Limb (tissue), 2 donors: ENCODE results near the gene NR4A1.
A peak's percentile ranks its signal among the peaks of the same experiment; 100 is the strongest.

ENCODE experiments used
- DNase-seq, 2 donors: peaks; one replicate each; pipeline ENCODE4 v3.0.0-alpha.2; 2016; ENCODE audit errors: extremely low spot score in 2 of 2

The NR4A1 gene

DNA sequence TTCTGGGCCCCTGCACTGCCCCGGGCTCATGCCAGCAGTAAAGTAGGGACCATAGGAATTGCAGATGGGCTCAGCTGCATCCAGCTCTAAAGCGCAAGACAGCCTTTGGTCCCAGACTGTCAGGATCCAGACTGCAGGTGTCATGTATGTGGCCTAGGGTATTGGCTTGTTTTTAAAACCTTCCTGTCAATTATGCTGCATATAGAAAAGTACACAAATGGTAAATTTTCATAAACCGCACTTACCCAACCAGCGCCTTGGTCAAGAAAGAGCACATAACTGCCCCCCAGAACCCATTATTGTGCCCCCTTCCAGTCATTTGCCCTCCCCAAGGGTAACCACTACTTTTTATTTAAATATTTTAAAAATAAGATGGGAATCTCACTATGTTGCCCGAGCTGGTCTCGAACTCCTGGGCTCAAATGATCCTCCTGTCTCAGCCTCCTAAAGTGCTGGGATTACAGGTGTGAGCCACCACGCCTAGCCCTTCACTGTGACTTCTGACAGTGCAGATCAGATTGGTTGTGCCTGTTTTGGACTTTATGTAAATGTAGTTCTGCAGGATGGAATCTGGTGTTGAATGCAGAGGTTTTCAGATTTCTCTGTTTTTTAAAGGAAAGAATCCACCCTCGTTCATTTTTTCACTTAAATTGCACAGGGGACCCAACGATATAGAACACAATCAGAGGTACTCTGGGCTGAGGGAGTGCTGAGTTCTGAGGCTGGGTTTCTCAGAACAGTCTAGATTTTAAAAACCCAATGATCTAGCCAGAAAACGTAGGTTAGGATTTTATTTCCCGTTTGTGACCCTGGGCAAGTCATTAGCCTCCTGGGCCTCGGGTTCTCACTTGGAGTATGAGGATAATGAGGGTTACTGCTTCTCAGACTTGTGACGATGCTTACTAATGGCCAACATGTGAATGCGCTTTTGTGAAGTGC is 6.7 kb downstream of the NR4A1 start:
- DNase-seq, result no peak

DNA sequence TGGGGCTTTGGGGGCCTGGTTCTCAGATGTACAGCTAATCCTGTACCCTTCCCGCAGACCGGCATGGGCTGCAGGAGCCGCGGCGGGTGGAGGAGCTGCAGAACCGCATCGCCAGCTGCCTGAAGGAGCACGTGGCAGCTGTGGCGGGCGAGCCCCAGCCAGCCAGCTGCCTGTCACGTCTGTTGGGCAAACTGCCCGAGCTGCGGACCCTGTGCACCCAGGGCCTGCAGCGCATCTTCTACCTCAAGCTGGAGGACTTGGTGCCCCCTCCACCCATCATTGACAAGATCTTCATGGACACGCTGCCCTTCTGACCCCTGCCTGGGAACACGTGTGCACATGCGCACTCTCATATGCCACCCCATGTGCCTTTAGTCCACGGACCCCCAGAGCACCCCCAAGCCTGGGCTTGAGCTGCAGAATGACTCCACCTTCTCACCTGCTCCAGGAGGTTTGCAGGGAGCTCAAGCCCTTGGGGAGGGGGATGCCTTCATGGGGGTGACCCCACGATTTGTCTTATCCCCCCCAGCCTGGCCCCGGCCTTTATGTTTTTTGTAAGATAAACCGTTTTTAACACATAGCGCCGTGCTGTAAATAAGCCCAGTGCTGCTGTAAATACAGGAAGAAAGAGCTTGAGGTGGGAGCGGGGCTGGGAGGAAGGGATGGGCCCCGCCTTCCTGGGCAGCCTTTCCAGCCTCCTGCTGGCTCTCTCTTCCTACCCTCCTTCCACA is 7.6 kb downstream of the NR4A1 start:
- peak in 1 of 2 donors; percentile 68 for DNase-seq

DNA sequence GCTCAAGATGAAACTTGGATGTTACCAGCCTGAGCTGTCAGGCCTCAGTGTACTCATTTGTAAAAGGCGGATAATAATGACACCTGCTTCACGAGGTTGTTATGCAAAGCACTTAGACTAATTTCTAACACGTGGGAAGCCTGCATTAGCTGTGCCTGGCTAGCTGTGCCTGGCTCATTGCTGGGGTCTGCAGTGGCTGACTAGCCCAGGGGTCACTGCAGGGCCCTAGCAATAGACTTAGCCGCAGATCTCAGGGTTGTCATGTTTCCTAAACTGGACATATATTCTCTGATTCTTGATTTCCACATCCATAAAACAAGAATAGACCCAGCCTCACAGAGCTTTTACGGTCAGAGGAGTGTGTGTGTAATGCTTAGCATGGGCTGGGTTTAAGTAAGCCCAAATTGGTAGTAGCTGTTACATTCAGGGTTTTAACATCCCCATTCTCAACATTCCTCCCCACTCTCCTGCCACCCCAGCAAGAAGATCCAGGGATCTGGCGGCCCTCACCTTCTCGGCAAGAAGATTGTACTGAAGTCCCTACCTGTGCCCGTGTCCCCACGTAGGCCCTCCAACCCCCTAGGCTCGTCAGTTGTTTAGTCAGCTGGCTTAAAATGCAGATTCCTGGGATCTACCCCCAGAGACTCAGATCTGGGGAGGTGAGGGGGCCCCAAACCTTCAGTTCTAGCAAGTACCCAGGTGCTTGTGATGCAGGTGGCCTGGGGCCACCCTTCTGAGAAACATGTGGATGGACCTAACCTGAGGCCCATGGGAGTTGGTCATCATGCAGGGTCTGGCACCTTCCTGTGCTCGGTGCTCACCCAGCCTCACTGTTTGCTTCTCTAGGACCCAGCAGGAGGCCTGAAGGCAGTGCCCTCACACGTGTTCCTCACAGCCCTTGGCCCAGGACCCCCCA is 8.6 kb downstream of the NR4A1 start:
- peak in 1 of 2 donors; percentile 68 for DNase-seq

DNA sequence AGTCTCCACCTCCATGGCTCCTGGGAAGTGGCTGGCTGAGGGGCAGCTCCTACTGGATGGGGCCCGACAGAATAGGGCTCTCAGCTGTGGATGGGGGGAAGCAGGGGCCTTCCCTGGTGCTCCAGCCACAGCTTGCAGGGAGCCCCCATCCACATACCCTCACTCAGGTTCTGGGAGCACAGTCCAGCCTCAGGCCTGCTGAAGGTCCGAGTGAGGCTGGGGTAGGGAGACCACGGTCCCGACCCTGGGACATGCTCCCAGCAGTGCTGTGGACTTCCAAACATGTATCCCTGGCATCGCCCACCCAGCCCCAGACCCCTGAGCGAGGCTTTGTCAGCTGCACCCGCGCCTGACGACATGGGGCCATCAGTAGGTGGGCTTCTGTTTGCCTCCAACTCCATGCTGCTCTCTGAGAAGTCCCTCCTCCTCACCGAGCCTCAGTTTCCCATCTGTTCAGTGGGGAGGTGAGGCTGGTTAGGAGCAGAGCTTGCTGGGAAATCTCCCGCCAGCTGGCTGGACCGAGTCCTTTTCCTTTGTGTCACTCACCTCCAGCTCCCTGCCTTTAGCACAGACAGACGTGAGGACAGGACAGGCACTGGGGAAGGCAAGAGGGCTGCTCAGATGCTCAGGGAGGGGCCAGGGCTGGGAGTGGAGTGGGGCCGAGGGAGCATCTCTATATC is 9.4 kb downstream of the NR4A1 start:
- DNase-seq, result no peak

DNA sequence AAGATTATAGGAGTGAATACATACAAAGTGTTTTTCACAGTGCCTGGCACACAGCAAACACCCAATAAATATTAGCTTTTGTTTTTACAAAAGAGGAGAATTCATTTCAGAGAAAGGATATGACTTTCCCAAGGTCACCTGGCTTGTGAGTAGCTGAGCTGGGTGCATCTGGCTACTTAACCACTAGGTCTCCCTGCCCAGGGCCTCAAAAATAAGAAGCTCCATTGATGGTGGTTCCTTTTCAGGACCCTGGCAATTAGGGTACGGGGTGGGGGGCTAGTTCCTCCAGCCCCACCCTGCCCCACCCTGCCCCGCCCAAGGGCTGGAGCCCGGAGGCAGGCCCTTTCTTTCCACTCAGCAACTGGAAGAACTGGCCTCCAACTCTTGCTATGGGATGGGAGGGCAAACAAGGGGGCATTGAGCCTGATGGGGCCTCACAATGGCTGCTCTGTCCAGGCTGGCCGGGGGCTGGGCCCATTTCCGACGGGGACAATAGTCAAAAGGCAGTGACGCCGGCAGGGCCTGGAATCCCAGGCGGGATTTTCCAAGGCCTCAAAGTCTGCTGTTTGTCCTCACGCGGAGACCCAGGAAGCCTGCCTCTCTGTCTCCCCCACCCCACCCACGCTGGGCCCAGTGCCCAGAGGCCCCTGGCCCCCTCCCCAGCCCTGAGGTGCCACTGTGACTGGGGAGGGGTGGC is 10.4 kb downstream of the NR4A1 start:
- DNase-seq, result no peak

DNA sequence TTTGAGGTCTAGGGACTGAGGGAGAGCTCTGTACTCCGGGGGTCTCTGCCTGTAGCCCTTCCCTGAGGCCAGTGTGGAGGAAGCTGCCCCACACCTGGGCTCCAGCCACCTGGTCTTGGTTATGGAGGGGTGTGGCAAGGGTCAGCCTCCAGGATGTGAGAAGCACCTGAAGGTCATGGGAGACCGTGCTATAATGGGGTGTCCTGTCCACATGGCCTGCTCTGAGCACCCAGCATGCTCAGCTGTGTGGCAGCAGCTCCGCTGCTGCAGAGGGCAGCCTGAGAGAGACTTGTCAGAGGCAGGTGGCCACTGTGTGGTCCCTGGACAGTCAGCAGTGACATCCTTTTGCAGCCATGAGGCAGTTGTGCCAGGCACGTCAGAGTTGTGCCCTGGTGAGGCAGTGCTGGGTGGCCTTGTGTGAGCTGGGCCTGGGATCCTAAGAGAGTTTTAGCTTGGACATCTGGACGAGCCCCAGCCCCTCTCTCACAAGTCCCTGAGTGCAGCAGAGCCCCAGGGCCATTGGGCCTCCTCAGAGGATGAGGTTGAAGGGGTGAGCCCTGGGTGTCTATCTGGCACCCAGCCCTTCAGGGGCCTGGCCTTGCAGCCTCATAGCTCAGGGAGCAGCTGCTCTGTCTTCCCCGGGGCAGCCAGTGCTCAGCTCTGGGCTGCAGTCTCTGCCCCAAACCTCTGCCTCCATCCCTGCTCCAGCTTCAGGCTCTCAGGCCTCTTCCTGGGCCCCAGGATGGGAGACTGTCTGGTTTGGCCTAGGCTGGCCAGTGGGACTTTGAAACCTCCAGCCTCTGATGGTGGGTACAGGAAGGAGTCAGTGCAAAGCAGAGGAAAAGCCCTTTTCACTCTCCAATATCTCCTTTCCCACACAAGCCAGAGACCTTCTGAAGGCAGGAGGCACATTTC is 11.2 kb downstream of the NR4A1 start:
- DNase-seq, result no peak

DNA sequence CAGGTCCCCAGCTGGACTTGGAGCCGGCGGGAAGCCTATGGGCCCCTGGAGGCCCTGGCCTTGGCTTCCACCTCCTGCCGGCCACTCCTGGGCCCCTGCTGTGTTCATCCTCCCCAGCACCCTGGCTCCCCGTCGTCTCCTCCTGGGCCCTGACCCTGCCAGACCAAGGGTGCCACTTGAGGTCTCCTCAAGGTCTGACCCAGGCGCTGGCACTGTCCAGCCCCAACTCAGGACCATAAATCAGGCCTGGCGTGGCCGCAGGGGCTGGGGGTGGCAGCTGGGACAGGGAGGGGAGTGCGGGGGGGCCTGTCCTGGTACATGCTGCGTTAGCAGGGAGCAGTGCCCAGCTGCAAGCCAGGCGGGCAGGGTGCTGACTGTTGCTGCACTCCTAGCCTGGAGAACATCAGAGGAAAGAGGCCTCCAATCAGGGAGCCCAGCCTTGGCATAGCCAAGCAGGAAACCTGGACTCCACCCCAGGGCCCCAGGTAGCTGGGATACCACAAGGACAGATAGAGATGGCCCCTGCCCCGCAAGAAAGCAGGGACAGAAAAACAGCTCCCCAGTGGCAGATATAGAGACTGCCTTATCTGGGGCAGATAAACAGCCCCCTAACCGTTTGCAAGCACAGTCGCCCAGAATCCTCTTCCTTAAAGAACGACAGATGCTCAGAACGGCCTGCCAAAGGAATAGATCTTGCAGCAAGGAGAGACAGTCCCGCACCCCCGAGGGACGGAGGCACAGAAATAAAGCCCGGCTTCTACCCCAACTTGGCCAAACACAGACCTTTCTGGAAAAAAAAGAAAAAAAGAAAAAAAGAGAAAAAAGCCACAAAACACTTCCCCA is 12.1 kb downstream of the NR4A1 start:
- DNase-seq, result peak in 1 of 2 donors; percentile 35

DNA sequence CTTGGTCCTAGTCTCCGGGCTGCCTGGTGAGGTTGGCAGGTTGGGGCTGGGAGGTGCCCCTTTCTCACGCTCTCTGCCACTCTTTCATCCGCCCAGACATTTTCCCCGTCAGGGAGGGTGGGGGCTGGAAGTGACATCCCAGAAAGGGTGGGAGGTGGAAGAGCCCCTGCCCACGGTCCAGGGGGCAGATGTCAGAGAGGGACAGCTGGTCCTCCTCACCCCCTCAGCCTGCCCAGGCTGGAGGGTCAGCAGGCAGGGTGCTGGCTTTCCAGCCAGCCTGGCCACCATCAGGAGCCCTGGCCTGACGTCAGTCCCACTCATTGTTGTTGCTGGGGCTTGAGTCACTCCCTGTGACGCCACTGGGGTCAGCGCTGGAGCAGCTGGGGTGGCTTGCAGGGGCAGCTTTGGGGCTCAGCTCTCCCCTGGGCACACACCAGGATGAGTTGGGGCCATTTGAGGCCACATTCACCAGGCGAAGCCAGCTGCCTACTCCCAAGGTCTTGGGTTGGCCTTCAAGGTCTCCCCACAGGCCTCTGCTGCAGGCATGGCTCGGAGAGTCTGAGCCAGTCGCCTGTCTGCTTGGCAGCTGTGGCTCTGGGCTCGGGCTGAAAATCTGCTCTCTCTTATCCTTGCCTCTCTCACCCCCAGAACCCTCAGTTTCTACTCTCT is 12.9 kb downstream of the NR4A1 start:
- DNase-seq, result peak in 1 of 2 donors; percentile 34

DNA sequence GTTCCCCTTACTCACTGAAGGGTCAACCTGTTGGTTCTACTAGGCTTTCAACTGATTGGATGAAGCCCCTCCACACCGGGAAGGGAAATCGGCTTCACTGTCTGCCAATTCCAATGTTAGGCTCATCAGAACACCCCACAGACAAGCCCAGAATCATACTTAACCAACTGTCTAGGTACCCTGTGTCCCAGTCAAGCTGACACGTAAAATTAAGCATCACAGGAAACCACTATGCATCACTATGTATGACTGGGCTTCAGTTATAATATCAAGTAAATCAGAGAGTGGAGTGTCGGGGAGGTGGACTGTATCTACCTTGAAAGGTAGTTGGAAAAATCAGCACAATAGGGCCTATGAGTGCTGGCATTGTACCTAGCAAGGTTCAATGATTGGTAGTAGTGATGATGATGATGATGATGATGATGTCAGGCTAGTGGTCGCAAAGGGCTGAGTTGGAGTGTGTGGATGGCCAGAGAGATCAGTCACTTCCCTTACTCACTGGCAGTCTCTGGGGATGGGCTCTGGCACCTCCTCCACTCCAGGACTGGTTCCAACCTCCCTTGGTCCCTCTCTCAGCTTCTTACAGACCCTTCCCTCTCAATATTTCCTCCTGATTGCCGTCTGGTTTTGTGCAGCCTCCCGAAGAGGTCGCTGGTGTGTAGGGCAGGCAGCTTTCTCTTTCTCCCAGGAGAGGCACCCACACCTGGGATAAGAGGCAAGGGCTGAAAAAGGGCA is 15.3 kb downstream of the NR4A1 start:
- DNase-seq, result no peak

DNA sequence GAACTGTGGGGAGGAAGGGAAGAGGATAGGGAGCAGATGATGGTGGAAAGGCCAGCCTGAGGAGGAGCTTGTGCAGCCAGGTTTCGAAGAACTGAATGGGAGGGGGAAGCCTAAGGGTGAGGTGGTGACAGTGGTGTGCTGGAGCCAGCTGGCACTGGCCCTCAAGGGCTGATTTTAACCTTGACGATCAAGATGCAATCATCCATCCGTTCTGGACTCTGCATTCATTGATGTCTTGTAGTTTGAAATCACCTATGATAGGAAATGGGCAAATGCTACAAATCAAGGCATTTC is 15.8 kb downstream of the NR4A1 start:
- no peak for DNase-seq

DNA sequence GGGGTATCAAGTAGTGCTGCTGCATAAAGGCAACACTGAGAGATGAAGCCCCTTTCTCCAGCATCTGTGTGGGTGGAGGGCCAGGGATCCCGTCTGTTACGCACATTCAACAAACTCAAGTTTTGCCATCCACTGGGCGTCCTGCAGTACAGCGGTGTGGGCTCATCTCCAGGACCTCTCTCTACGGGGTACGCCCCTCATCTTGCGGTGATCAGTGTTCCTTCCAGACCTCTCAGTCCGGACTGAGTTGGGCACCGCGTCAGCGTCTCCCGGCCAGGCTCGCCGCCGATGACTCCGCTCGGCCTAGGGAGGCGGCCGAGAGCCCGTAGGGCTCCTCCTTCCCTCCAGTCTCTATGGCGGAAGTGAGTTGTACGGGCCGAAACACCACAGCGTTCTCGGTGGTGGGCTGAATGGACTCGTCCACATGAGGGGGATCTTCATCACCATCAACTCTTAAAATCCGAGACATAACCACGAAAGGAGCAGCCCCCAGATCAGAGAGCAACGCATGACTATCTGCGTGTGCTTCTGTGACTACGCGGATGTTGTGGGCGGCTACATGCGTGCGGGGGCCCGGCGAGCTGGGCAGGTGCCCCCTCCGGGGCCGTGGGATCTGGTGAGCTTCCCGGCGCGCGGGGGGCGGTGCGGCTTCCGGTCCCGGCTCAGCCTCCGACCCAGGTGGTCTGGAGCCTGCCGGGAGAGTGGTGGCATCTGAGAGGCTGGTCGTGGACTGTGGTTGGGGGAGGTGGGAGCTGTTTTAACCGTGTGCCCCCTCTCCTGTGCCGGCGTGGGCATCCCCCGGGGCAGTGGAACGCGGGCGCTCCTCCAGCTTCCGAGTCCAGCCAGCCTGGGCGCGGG is 18.3 kb downstream of the NR4A1 start, which contains the start of gene ATG101:
ATG101 (plus strand) TSS at position 652 of the 858 bp plus-strand sequence. CDS start 3,673 bp downstream, outside the sequence.
- DNase-seq, result peak; percentile 95

DNA sequence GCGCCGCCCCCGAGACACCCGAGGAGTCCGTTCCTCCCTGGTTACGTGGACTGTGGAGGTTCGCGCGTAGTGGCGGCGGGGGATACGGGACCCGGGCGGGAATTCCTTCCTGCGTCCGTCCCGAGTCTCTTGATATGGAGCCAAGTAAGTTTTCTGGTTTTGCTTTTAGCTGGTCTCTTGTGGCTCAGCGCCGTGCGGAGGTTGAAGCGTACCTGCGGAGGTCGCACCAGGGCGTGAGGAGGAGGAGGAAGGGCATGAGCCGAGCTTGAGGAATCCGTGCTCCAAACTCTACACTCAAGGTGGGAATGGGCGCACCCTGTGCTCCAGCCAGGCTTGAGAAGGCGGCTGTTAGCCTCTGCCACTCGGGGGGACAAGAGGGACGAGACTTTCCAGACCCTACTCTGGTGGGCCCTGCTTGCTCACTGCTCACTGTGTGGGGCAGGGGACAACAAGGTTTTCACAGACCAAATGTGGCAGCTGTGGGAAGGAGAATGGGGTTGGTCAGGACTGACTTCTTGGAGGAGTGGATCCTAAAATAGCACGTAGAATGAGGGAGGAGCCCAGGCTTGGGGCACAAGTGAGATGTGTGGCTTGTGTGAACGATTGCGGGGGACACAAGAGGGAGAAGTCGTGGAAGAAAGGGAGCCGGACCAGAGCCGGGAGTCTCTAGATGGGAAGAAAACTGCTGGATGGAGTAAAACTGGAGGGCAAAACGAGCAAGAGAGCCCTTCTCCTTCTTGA is 19.1 kb downstream of the NR4A1 start:
- no peak for DNase-seq

DNA sequence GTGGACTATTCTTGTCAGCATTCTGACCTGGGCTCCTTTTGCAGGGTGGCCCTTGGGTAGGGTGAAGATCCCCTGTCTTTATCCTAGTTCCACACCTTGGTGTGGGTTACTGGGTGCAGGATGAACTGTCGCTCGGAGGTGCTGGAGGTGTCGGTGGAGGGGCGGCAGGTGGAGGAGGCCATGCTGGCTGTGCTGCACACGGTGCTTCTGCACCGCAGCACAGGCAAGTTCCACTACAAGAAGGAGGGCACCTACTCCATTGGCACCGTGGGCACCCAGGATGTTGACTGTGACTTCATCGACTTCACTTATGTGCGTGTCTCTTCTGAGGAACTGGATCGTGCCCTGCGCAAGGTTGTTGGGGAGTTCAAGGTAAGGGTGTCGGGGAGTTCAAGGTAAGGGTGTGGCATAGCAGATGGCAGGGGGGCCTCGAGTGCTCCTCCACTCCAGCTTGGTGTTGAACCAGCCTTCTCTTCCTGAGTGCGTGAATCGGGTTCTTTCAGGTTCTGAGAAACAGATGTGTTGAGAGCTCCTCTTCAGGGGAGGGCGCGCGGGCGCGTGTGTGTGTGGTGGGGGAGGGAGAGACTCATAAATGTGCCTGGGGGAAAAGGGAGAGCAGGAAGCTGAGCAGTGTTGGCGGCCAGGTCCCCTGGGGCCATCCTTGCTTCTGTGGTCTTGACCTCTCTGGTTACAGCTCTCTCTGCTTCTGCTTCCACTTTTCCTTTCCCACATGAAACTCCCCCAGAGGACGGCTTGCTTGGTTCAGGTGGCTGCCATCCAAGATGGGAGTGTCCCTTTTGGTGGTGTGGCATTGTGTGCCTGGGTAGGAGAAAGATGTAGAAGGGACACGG is 22.5 kb downstream of the NR4A1 start:
- no peak for DNase-seq

DNA sequence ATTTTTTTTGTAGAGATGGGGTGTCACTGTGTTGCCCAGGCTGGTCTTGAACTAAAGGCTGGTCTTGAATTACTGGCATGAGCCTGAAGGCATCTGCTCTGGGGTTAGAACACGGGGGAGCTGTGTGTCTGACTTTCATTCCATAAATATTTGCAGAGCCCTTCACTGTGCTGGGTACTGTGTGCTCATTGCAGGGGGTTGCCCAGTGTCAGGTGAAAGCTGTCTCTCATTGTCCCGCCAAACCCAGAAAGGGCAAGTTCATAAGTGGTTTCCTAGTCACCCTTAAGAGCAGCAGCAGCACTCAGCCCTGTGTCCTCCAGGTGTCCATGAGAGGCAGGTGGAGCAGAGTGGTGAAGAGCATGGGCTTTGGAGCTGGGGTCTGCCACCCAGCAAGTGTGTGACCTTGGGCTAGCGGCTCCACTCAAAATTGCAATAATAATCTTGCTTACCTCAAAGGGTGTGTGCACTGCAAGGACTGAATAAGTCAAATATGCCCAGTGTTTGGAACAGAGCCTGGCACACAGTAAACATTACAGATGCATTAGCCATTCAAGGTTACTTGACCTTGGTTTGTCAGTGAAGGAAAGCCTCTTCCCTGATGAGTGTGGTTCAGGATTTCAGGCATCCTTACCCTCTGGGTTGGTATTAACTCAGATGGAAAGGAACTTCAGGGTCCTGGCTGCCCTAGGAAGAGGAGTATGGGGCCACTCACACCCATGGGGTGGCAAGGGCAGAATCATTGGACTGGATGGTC is 23.9 kb downstream of the NR4A1 start:
- no peak for DNase-seq
